ENCODE results near the gene TMEM231. TPM values are rescaled to one million over a fixed set of nuclear protein-coding genes. Genes with fewer than 3 reads are reported as not detected.

The TMEM231 gene
- total RNA-seq, 1 donor from 2014 or later: 14.5 TPM

DNA sequence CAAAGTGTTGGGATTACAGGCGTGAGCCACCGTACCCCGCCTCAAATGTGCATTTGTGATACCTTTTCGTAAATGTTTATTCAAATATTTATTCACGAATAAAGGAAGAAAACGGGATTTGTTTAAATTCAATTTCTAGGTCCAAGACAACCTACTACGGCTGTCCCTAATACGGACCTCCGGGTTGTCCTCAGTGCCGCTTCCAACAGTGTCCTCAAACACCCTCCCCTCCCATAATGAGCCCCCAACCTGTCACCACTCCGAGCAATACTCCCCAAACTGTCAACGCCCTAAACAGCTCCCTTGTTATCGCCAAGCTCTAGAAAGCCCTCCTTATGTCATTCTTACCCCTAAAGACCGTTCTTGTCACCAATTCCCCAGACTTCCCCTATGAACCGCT is 9.6 kb upstream of the TMEM231 start:
- Histone ChIP-seq H3K27me3 (ENCODE audit: low read depth) (no peaks in the 10 kb centered on the region), H3K9me3 (no peaks in the 10 kb centered on the region), H3K27ac (peak overlapping the region; percentile 83), H3K4me3 (peak overlapping the region; percentile 94), H3K4me1 (peaks cover 44% of the 10 kb centered on the region), H3K36me3 (peaks cover 31% of the 10 kb centered on the region)
- intact Hi-C loops (cut with DNase I): no loop called here
- DNase-seq (no peak), ATAC-seq (peak in 1 of 2 donors; percentile 23)
- TF ChIP-seq, protein P1, sequence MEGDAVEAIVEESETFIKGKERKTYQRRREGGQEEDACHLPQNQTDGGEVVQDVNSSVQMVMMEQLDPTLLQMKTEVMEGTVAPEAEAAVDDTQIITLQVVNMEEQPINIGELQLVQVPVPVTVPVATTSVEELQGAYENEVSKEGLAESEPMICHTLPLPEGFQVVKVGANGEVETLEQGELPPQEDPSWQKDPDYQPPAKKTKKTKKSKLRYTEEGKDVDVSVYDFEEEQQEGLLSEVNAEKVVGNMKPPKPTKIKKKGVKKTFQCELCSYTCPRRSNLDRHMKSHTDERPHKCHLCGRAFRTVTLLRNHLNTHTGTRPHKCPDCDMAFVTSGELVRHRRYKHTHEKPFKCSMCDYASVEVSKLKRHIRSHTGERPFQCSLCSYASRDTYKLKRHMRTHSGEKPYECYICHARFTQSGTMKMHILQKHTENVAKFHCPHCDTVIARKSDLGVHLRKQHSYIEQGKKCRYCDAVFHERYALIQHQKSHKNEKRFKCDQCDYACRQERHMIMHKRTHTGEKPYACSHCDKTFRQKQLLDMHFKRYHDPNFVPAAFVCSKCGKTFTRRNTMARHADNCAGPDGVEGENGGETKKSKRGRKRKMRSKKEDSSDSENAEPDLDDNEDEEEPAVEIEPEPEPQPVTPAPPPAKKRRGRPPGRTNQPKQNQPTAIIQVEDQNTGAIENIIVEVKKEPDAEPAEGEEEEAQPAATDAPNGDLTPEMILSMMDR (IDR thresholded peaks at IDR 0.05): no peak

DNA sequence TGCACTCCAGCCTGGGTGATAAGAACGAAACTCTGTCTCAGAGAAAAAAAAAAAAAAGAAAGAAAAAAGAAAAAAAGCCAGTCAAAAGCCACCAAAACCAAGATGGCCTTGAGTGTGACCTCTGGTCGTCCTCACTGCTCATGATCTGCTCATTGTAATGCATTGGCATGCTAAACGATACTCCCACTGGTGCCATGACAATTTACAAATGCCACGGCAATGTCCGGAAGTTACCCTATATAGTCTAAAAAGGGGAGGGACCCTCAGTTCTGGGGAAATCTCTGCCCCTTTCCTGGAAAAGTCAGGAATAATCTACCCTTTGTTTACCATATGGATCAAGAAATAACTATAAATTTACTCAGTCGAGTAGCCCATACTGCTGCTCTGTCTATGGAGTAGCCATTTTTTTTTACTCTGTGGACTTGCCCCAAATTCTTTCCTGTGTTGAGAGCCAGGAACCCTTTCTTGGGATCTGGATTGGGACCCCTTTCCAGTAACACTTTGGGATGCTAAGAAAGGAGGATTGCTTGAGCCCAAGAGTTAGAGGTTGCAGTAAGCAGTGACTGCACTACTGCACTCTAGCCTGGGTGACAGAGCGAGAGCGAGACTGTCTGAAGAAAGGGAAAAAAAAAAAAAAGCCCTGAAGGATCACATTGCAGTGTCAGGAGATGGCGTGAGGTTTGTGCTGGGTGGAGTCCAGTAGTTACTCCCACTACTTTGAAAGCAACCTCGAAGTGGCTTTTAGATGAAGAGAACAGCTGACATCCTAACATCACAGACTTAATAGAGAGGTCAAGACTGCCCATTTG is 3.7 kb upstream of the TMEM231 start:
- H3K4me1 ChIP-seq: peaks cover 16% of the 10 kb centered on the region
- H3K27ac ChIP-seq: no peak overlapping the region
- H3K36me3 ChIP-seq: no peaks in the 10 kb centered on the region
- ATAC-seq (no peak), DNase-seq (no peak)
- intact Hi-C loops (cut with DNase I): no loop called here
- no peaks in the 10 kb centered on the region for H3K9me3 ChIP-seq
- TF ChIP-seq, protein P1 (IDR thresholded peaks at IDR 0.05): no peak
- no peak overlapping the region for H3K4me3 ChIP-seq
- no peaks in the 10 kb centered on the region for H3K27me3 ChIP-seq (ENCODE audit: low read depth)

DNA sequence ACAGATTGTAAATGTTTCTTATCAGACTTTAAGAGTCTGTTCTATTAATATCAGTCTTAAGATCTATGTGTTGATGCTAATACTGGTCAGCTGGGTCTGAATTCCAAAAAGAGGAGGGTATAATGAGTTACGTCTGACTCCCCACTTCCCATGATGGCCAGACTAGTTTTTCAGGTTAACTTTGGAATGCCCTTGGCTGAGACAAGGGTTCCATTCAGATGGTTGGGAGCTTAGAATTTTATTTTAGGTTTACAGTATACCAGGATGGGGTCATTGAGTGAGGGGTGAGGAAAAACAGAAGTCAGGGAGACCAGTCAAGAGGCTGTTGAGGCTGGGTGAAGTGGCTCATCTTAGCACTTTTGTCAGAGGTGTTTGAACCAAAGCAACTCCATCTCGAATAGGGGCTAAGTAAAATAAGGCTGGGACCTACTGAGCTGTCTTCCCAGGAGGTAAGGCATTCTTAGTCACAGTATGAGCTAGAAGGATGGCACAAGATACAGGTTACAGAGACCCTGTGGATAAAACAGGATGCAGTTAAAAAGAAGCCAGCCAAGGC is 2.9 kb upstream of the TMEM231 start:
- H3K9me3 ChIP-seq: no peaks in the 10 kb centered on the region
- intact Hi-C loops (cut with DNase I): no loop called here
- peaks cover 17% of the 10 kb centered on the region for H3K4me1 ChIP-seq
- DNase-seq (no peak), ATAC-seq (no peak)
- no peak overlapping the region for H3K4me3 ChIP-seq
- TF ChIP-seq, protein P1 (IDR thresholded peaks at IDR 0.05): no peak
- no peaks in the 10 kb centered on the region for H3K27me3 ChIP-seq (ENCODE audit: low read depth)
- H3K27ac ChIP-seq: no peak overlapping the region
- no peaks in the 10 kb centered on the region for H3K36me3 ChIP-seq

DNA sequence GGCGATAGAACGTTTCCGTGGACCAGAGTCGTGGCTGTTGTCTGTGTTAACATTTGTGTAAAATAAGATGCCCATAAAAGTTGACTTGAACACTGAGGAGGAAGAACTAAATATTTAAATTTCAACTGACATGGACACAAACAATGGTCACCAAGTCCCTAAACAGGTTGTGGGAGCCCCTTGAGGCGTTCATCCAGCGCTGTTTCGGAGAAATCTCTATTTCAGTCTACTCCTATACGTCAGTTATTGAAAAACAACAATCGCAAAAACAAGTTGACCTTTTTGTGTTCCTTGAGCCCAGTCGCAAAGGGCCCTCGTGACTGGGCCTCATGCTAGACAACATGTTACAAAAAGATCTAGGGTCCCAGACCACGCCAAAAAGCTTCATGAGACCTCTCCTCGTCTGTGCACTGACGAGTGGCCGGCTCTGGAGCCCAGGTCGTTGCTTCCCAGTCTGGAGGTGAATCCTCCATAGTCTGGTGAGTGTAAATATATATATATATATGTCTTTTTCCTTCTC is 439 bp upstream of the TMEM231 start:
- intact Hi-C loops (cut with DNase I): no loop called here
- Histone ChIP-seq H3K9me3 (no peaks in the 10 kb centered on the region), H3K27me3 (ENCODE audit: low read depth) (no peaks in the 10 kb centered on the region), H3K36me3 (no peaks in the 10 kb centered on the region), H3K4me3 (peak overlapping the region; percentile 96), H3K4me1 (peaks cover 17% of the 10 kb centered on the region), H3K27ac (peak overlapping the region; percentile 76)
- DNase-seq (no peak), ATAC-seq (no peak)
- TF ChIP-seq, protein P1 (IDR thresholded peaks at IDR 0.05): no peak

DNA sequence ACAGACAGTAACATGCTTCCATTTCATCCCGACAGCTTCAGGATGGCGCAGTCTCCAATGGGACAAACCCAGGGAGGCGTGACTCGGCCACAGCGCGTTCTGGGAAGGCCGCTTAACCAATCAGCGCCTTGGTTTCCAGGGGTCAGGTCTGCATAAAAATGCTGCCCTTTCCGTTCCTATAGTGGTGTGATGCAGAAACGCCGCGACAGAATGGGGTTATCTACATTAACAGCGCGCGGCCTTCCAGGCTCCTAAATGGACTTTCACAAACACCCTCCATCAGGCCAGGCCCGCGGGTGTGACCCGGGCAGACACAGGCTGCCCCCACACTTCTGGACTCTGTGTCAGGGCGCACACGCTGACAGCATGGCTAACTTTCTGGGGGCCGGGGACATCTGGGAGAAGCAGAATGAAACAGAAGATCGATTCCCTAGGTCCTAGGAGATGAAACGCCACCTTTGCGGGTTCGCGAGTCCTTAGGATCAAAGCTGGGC is 792 bp downstream of the TMEM231 start:
- Histone ChIP-seq H3K4me3 (peak overlapping the region; percentile 96), H3K27ac (peak overlapping the region; percentile 76), H3K4me1 (peaks cover 18% of the 10 kb centered on the region), H3K27me3 (ENCODE audit: low read depth) (no peaks in the 10 kb centered on the region), H3K9me3 (no peaks in the 10 kb centered on the region), H3K36me3 (no peaks in the 10 kb centered on the region)
- TF ChIP-seq, protein P1 (IDR thresholded peaks at IDR 0.05): no peak
- intact Hi-C loops (cut with DNase I): no loop called here
- ATAC-seq: peak; percentile 86 to 92
- peak; percentile 78 for DNase-seq
